H9 (cell line): ENCODE results near the gene TMEM17. TPM values are rescaled to one million over a fixed set of nuclear protein-coding genes. Genes with fewer than 3 reads are reported as not detected.

Experiments
- DNase-seq: peaks from one replicate; pipeline ENCODE4 v3.0.0-alpha.2; 2017
- H2AFZ ChIP-seq: one replicate; pipeline ENCODE4 v1.6.1; 2013; ENCODE audit warnings: mild to moderate bottlenecking, low read length, control low read depth, moderate library complexity
- H2AK5ac ChIP-seq: 2 replicates; pipeline ENCODE4 v1.6.1; 2013; ENCODE audit warnings: low read length, control low read depth, mixed read lengths; ENCODE audit not compliant: insufficient read length
- H2BK120ac ChIP-seq: one replicate; pipeline ENCODE4 v1.6.1; 2013; ENCODE audit warnings: low read depth, mild to moderate bottlenecking, low read length, control low read depth, inconsistent platforms; ENCODE audit not compliant: poor library complexity, severe bottlenecking
- H2BK12ac ChIP-seq: 2 replicates; pipeline ENCODE4 v1.6.1; 2013; ENCODE audit warnings: low read length, control low read depth, mixed read lengths, low read depth; ENCODE audit not compliant: insufficient read length
- H2BK15ac ChIP-seq: 2 replicates; pipeline ENCODE4 v1.6.1; 2013; ENCODE audit warnings: low read depth, low read length, control low read depth
- H2BK20ac ChIP-seq: one replicate; pipeline ENCODE4 v1.6.1; 2013; ENCODE audit warnings: low read depth, mild to moderate bottlenecking, low read length, control low read depth, inconsistent platforms; ENCODE audit not compliant: poor library complexity, severe bottlenecking
- H2BK5ac ChIP-seq: 2 replicates; pipeline ENCODE4 v1.6.1; 2013; ENCODE audit warnings: low read length, control low read depth, mixed read lengths; ENCODE audit not compliant: insufficient read length
- H3K14ac ChIP-seq: 2 replicates; pipeline ENCODE4 v1.6.1; 2013; ENCODE audit warnings: low read length, control low read depth; ENCODE audit not compliant: insufficient read depth
- H3K18ac ChIP-seq: 2 replicates; pipeline ENCODE4 v1.6.1; 2013; ENCODE audit warnings: low read depth, mild to moderate bottlenecking, mixed read lengths, low read length, control low read depth; ENCODE audit not compliant: insufficient read length
- H3K23ac ChIP-seq: 2 replicates; pipeline ENCODE4 v1.6.1; 2013; ENCODE audit warnings: low read length, control low read depth, mixed read lengths, low read depth; ENCODE audit not compliant: insufficient read length
- H3K23me2 ChIP-seq: 2 replicates; pipeline ENCODE4 v1.6.1; 2013; ENCODE audit warnings: low read depth, mild to moderate bottlenecking, mixed read lengths, low read length, control low read depth; ENCODE audit not compliant: insufficient read length, poor library complexity, severe bottlenecking
- H3K27ac ChIP-seq: 2 replicates; pipeline ENCODE4 v1.5.1; 2013; ENCODE audit warnings: low read length, control low read depth, mixed read lengths, low read depth; ENCODE audit not compliant: insufficient read length
- H3K27me3 ChIP-seq: 2 replicates; pipeline ENCODE4 v1.6.1; 2013; ENCODE audit warnings: low read length, control low read depth, inconsistent platforms; ENCODE audit not compliant: insufficient read depth
- H3K4ac ChIP-seq: 2 replicates; pipeline ENCODE4 v1.6.1; 2013; ENCODE audit warnings: low read depth, mild to moderate bottlenecking, control low read depth, inconsistent platforms, low read length, moderate library complexity
- H3K4me1 ChIP-seq: 2 replicates; pipeline ENCODE4 v1.6.1; 2013; ENCODE audit warnings: low read length, control low read depth, inconsistent platforms; ENCODE audit not compliant: insufficient read depth
- H3K4me2 ChIP-seq: 2 replicates; pipeline ENCODE4 v1.6.1; 2013; ENCODE audit warnings: low read length, control low read depth, mixed read lengths; ENCODE audit not compliant: insufficient read length, insufficient read depth
- H3K56ac ChIP-seq: 2 replicates; pipeline ENCODE4 v1.6.1; 2013; ENCODE audit warnings: low read depth, mild to moderate bottlenecking, mixed read lengths, low read length, control low read depth; ENCODE audit not compliant: insufficient read length
- H3K79me1 ChIP-seq: 2 replicates; pipeline ENCODE4 v1.6.1; 2013; ENCODE audit warnings: low read depth, mild to moderate bottlenecking, moderate library complexity, low read length, control low read depth, inconsistent platforms; ENCODE audit not compliant: insufficient read depth, poor library complexity, severe bottlenecking
- H3K79me2 ChIP-seq: 2 replicates; pipeline ENCODE4 v1.6.1; 2013; ENCODE audit warnings: low read length, control low read depth, inconsistent platforms; ENCODE audit not compliant: insufficient read depth
- H3K9ac ChIP-seq: 2 replicates; pipeline ENCODE4 v1.6.1; 2013; ENCODE audit warnings: low read length, control low read depth, mixed read lengths; ENCODE audit not compliant: insufficient read length; ENCODE audit errors: extremely low read depth
- H3K9me3 ChIP-seq: one replicate; pipeline ENCODE4 v1.6.1; 2013; ENCODE audit warnings: low read depth, low read length, inconsistent platforms; ENCODE audit not compliant: control insufficient read depth
- H3T11ph ChIP-seq: one replicate; pipeline ENCODE4 v1.6.1; 2013; ENCODE audit warnings: mild to moderate bottlenecking, low read length, control low read depth, inconsistent platforms
- H4K20me1 ChIP-seq: one replicate; pipeline ENCODE4 v1.6.1; 2013; ENCODE audit not compliant: control insufficient read depth, insufficient read length, insufficient read depth
- H4K5ac ChIP-seq: 2 replicates; pipeline ENCODE4 v1.6.1; 2013; ENCODE audit warnings: low read depth, mild to moderate bottlenecking, mixed read lengths, low read length, control low read depth; ENCODE audit not compliant: insufficient read length
- H4K8ac ChIP-seq: replicated peaks from 2 replicates; pipeline ENCODE4 v1.6.1; 2013; ENCODE audit warnings: low read length, control low read depth, mixed read lengths, low read depth; ENCODE audit not compliant: insufficient read length
- H4K91ac ChIP-seq: 2 replicates; pipeline ENCODE4 v1.6.1; 2013; ENCODE audit warnings: low read depth, mild to moderate bottlenecking, moderate library complexity, mixed read lengths, low read length, control low read depth; ENCODE audit not compliant: insufficient read length
- H3K27ac Mint-ChIP-seq, 3 experiments: 2 replicates in 2 of 3; 3 replicates in 1 of 3; pipeline ENCODE4 v1.8.0; 2020 to 2021; ENCODE audit warnings: mixed read lengths in 3 of 3, mild to moderate bottlenecking in 1 of 3, moderate library complexity in 1 of 3
- H3K27me3 Mint-ChIP-seq: 2 replicates; pipeline ENCODE4 v1.8.0; 2021; ENCODE audit warnings: low read depth, mild to moderate bottlenecking, moderate library complexity, mixed read lengths
- H3K36me3 Mint-ChIP-seq, 3 experiments: 2 replicates in 2 of 3; 3 replicates in 1 of 3; pipeline ENCODE4 v1.8.0; 2020 to 2021; ENCODE audit warnings: low read depth in 3 of 3, mixed read lengths in 3 of 3; ENCODE audit not compliant: insufficient read depth in 1 of 3
- H3K4me1 Mint-ChIP-seq, 2 experiments: 2 replicates each; pipeline ENCODE4 v1.8.0; 2020; ENCODE audit warnings: mixed read lengths in 2 of 2
- H3K4me3 Mint-ChIP-seq, 2 experiments: 2 replicates in 1 of 2; 3 replicates in 1 of 2; pipeline ENCODE4 v1.8.0; 2020 to 2021; ENCODE audit warnings: mild to moderate bottlenecking in 2 of 2, mixed read lengths in 2 of 2, moderate library complexity in 1 of 2
- H3K9me3 Mint-ChIP-seq, 2 experiments: 2 replicates in 1 of 2; 3 replicates in 1 of 2; pipeline ENCODE4 v1.8.0; 2020; ENCODE audit warnings: mild to moderate bottlenecking in 2 of 2, mixed read lengths in 2 of 2, moderate library complexity in 1 of 2
- CTCF ChIP-seq: fragments of 200-600 bp; sonication (generic); conservative IDR thresholded peaks from 3 replicates; pipeline ENCODE4 v1.8.0; 2021; ENCODE audit warnings: antibody characterized with exemption, mild to moderate bottlenecking
- WGBS: extraction: QIAGEN DNeasy Blood & Tissue Kit; methylation state at CpG from one replicate; pipeline ENCODE4 v1.1.7; 2013; ENCODE audit warnings: missing lambda C conversion rate, low lambda C conversion rate, mixed read lengths; ENCODE audit not compliant: insufficient read length; ENCODE audit errors: extremely low coverage; 5-methylcytosine and 5-hydroxymethylcytosine counted together
- total RNA-seq: library from RNA; stranded (reverse); gene quantifications from 2 replicates; pipeline ENCODE4 v1.2.1, GENCODE V29; 2021

Gene TMEM17
- total RNA-seq, 1 experiment from 2014 or later: 1.3 TPM

GRCh38 chr2:62489162-62489561 lies 16.8 kb downstream of the TMEM17 start:
- 0 out of 2 replicates have a peak, but pooled peaks cover 1% of the 10 kb centered on the region for H3K79me2 ChIP-seq
- Mint-ChIP-seq H3K4me1 (peaks cover 9 to 12% of the 10 kb centered on the region in 2 experiments; a peak in 3 of 4 replicates), H3K4me3 (no peak overlapping the region), H3K27ac (peak overlapping the region in 1 of 3 experiments; percentile 81; a peak in 2 of 7 replicates), H3K27me3 (no peaks in the 10 kb centered on the region), H3K9me3 (no peaks in the 10 kb centered on the region), H3K36me3 (no peaks in the 10 kb centered on the region)
- no peak overlapping the region for H3K18ac ChIP-seq
- no peaks in the 10 kb centered on the region for H3K4me1 ChIP-seq
- no peak overlapping the region for H4K8ac ChIP-seq
- H2BK15ac ChIP-seq: no peak overlapping the region
- H3K9ac ChIP-seq: no peak overlapping the region
- DNase-seq: no peak
- H3K9me3 ChIP-seq: no peaks in the 10 kb centered on the region
- H4K20me1 ChIP-seq: no peaks in the 10 kb centered on the region
- H2BK12ac ChIP-seq: no peak overlapping the region
- no peak overlapping the region for H4K5ac ChIP-seq
- H2BK5ac ChIP-seq: no peak overlapping the region
- no peak overlapping the region for H2BK20ac ChIP-seq
- no peak overlapping the region for H3K27ac ChIP-seq
- WGBS: no CpG with 5 or more reads among the region's 4 CpGs
- no peak overlapping the region for H3K4me2 ChIP-seq
- TF ChIP-seq CTCF: no peak
- H3K23ac ChIP-seq: no peak overlapping the region
- no peaks in the 10 kb centered on the region for H3K23me2 ChIP-seq
- H3K4ac ChIP-seq: no peak overlapping the region
- H3K14ac ChIP-seq: no peak overlapping the region
- no peaks in the 10 kb centered on the region for H3K27me3 ChIP-seq
- H3T11ph ChIP-seq: no peak overlapping the region
- H2BK120ac ChIP-seq: no peak overlapping the region
- no peaks in the 10 kb centered on the region for H3K79me1 ChIP-seq
- no peak overlapping the region for H4K91ac ChIP-seq
- H2AFZ ChIP-seq: no peak overlapping the region
- H2AK5ac ChIP-seq: no peak overlapping the region
- no peak overlapping the region for H3K56ac ChIP-seq
